ENCODE results near the gene ALKAL2. TPM values are rescaled to one million over a fixed set of nuclear protein-coding genes. Genes with fewer than 3 reads are reported as not detected.
"Not testable (repeated sequence)": the region's sequence is repeated elsewhere in the genome, so short reads cannot be mapped to it uniquely, and the experiment has no call there.

ALKAL2 gene
- 1 to 10 TPM in 2 of 6 donors, not detected in 4; 1.1 to 1.6 TPM for polyA plus RNA-seq (ENCODE audit: low read depth in 6 of 6)

GRCh38 chr2:287911-288757 lies at the start of gene ALKAL2:
Gene ALKAL2, minus strand, starts transcription at chr2:288091. Its CDS starts 256 bp downstream, at chr2:287835.
- Mint-ChIP-seq H3K4me3 (peak within 1 kb of the TSS; percentile 26 to 82 (median 70)), H3K27ac (no peak within 1 kb of the TSS), H3K4me1 (peaks cover 7 to 12% (median 9%) of the 10 kb centered on the region in 3 donors), H3K9me3 (no peaks in the 10 kb centered on the region), H3K36me3 (no peaks in the 10 kb centered on the region), H3K27me3 (peaks cover 19 to 38% (median 30%) of the 10 kb centered on the region in 3 donors)
- DNase-seq: peak; percentile 16
- ATAC-seq (ENCODE audit: low read depth in 2 of 2): peak; percentile 27 to 43

GRCh38 chr2:336949-337348 lies 49.1 kb upstream of the ALKAL2 start:
- Mint-ChIP-seq H3K4me1 (peaks cover 8 to 17% (median 8%) of the 10 kb centered on the region in 3 donors), H3K9me3 (peaks cover 22 to 41% (median 39%) of the 10 kb centered on the region in 7 donors), H3K27ac (peak overlapping the region in 1 of 6 donors; percentile 83), H3K27me3 (peaks cover 0 to 18% (median 0%) of the 10 kb centered on the region in 3 donors), H3K36me3 (peaks cover 17 to 42% of the 10 kb centered on the region in 2 donors)
- ATAC-seq (ENCODE audit: low read depth in 2 of 2); H3K4me3 Mint-ChIP-seq; DNase-seq: not testable (repeated sequence)

- peaks cover 17 to 42% of the 10 kb centered on the region in 2 donors for H3K36me3 Mint-ChIP-seq
- H3K4me3 Mint-ChIP-seq: no peak overlapping the region
- H3K27ac Mint-ChIP-seq: no peak overlapping the region
- peaks cover 0 to 18% (median under 1%) of the 10 kb centered on the region in 3 donors for H3K27me3 Mint-ChIP-seq
- H3K4me1 Mint-ChIP-seq: peaks cover 3 to 11% (median 4%) of the 10 kb centered on the region in 3 donors
- no peak for DNase-seq
- ATAC-seq (ENCODE audit: low read depth in 2 of 2): no peak
- H3K9me3 Mint-ChIP-seq: peaks cover 22 to 41% (median 39%) of the 10 kb centered on the region in 7 donors
Measured at GRCh38 chr2:336360-336759, 48.5 kb upstream of the ALKAL2 start.

- no peak for DNase-seq
- H3K27ac Mint-ChIP-seq: no peak overlapping the region
- H3K4me3 Mint-ChIP-seq: no peak overlapping the region
- peaks cover 0 to 34% (median 27%) of the 10 kb centered on the region in 3 donors for H3K27me3 Mint-ChIP-seq
- ATAC-seq (ENCODE audit: low read depth in 2 of 2): no peak
- H3K4me1 Mint-ChIP-seq: no peaks in the 10 kb centered on the region
- peaks cover 14 to 34% (median 28%) of the 10 kb centered on the region in 7 donors for H3K9me3 Mint-ChIP-seq
- H3K36me3 Mint-ChIP-seq: peaks cover 16 to 37% of the 10 kb centered on the region in 2 donors
Measured at GRCh38 chr2:332592-332991, 44.7 kb upstream of the ALKAL2 start.

GRCh38 chr2:328761-329160 lies 40.9 kb upstream of the ALKAL2 start:
- Mint-ChIP-seq H3K9me3 (peaks cover 0 to 24% (median 18%) of the 10 kb centered on the region in 7 donors), H3K36me3 (peaks cover 8 to 27% of the 10 kb centered on the region in 2 donors), H3K4me1 (peaks cover 0 to 8% (median 0%) of the 10 kb centered on the region in 3 donors), H3K27ac (no peak overlapping the region), H3K27me3 (peaks cover 5 to 55% (median 34%) of the 10 kb centered on the region in 3 donors), H3K4me3 (no peak overlapping the region)
- DNase-seq (no peak), ATAC-seq (ENCODE audit: low read depth in 2 of 2) (no peak)

GRCh38 chr2:323035-323434 lies 35.1 kb upstream of the ALKAL2 start:
- peaks cover 0 to 16% (median 3%) of the 10 kb centered on the region in 3 donors for H3K4me1 Mint-ChIP-seq
- no peak overlapping the region for H3K27ac Mint-ChIP-seq
- H3K27me3 Mint-ChIP-seq: peaks cover 2 to 41% (median 5%) of the 10 kb centered on the region in 3 donors
- ATAC-seq (ENCODE audit: low read depth in 2 of 2): no peak
- H3K36me3 Mint-ChIP-seq: peaks cover 4 to 13% of the 10 kb centered on the region in 2 donors
- no peak overlapping the region for H3K4me3 Mint-ChIP-seq
- H3K9me3 Mint-ChIP-seq: peaks cover 8 to 19% (median 14%) of the 10 kb centered on the region in 7 donors
- no peak for DNase-seq

GRCh38 chr2:322326-322725 lies 34.4 kb upstream of the ALKAL2 start:
- Mint-ChIP-seq H3K27ac (no peak overlapping the region), H3K4me1 (peaks cover 0 to 16% (median 3%) of the 10 kb centered on the region in 3 donors), H3K4me3 (no peak overlapping the region), H3K27me3 (peaks cover 0 to 37% (median 5%) of the 10 kb centered on the region in 3 donors), H3K9me3 (peaks cover 5 to 12% (median 11%) of the 10 kb centered on the region in 7 donors), H3K36me3 (peaks cover 0 to 9% of the 10 kb centered on the region in 2 donors)
- ATAC-seq (ENCODE audit: low read depth in 2 of 2): no peak
- DNase-seq: no peak

- Mint-ChIP-seq H3K27ac (peak overlapping the region in 1 of 6 donors; percentile 75), H3K9me3 (peaks cover 0 to 8% (median 0%) of the 10 kb centered on the region in 7 donors), H3K36me3 (no peaks in the 10 kb centered on the region), H3K27me3 (peaks cover 5 to 19% (median 9%) of the 10 kb centered on the region in 3 donors), H3K4me1 (peaks cover 3 to 11% (median 3%) of the 10 kb centered on the region in 3 donors), H3K4me3 (no peak overlapping the region)
- ATAC-seq (ENCODE audit: low read depth in 2 of 2) (no peak), DNase-seq (no peak)
Measured at GRCh38 chr2:320561-320960, 32.7 kb upstream of the ALKAL2 start.

GRCh38 chr2:319059-319600 lies 31.2 kb upstream of the ALKAL2 start:
- peak overlapping the region in 2 of 6 donors; percentile 91 to 95 for H3K27ac Mint-ChIP-seq
- ATAC-seq (ENCODE audit: low read depth in 2 of 2): no peak
- H3K4me3 Mint-ChIP-seq: no peak overlapping the region
- no peak for DNase-seq
- peaks cover 0 to 10% (median 6%) of the 10 kb centered on the region in 3 donors for H3K27me3 Mint-ChIP-seq
- peaks cover 0 to 8% (median 0%) of the 10 kb centered on the region in 7 donors for H3K9me3 Mint-ChIP-seq
- no peaks in the 10 kb centered on the region for H3K36me3 Mint-ChIP-seq
- H3K4me1 Mint-ChIP-seq: peaks cover 3 to 8% (median 3%) of the 10 kb centered on the region in 3 donors

- ATAC-seq (ENCODE audit: low read depth in 2 of 2): no peak
- Mint-ChIP-seq H3K4me3 (no peak overlapping the region), H3K27ac (peak overlapping the region in 2 of 6 donors; percentile 51 to 90), H3K27me3 (peaks cover 0 to 10% (median 5%) of the 10 kb centered on the region in 3 donors), H3K4me1 (peaks cover 3 to 8% (median 3%) of the 10 kb centered on the region in 3 donors), H3K9me3 (peaks cover 0 to 8% (median 0%) of the 10 kb centered on the region in 7 donors), H3K36me3 (no peaks in the 10 kb centered on the region)
- DNase-seq: no peak
Measured at GRCh38 chr2:317501-318424, 29.9 kb upstream of the ALKAL2 start.

GRCh38 chr2:316381-316780 lies 28.5 kb upstream of the ALKAL2 start:
- Mint-ChIP-seq H3K36me3 (no peaks in the 10 kb centered on the region), H3K9me3 (peaks cover 0 to 8% (median 0%) of the 10 kb centered on the region in 7 donors), H3K4me1 (peaks cover 3 to 8% (median 3%) of the 10 kb centered on the region in 3 donors), H3K4me3 (no peak overlapping the region), H3K27me3 (peaks cover 0 to 10% (median 0%) of the 10 kb centered on the region in 3 donors), H3K27ac (no peak overlapping the region)
- DNase-seq: no peak
- no peak for ATAC-seq (ENCODE audit: low read depth in 2 of 2)

GRCh38 chr2:315925-316324 lies 28.0 kb upstream of the ALKAL2 start:
- not testable (repeated sequence) for H3K27me3 Mint-ChIP-seq; H3K4me3 Mint-ChIP-seq; H3K36me3 Mint-ChIP-seq; ATAC-seq (ENCODE audit: low read depth in 2 of 2); DNase-seq; H3K4me1 Mint-ChIP-seq; H3K9me3 Mint-ChIP-seq
- H3K27ac Mint-ChIP-seq: peak overlapping the region in 1 of 6 donors; percentile 86
